ENCODE data around the gene ZBTB42. TPM values are rescaled to one million over a fixed set of nuclear protein-coding genes. Genes with fewer than 3 reads are reported as not detected.
A peak's percentile ranks its signal among the peaks of the same experiment; 100 is the strongest.

The ZBTB42 gene
- polyA plus RNA-seq, 3 donors, result 0.49 to 1.0 (median 0.68) TPM

DNA sequence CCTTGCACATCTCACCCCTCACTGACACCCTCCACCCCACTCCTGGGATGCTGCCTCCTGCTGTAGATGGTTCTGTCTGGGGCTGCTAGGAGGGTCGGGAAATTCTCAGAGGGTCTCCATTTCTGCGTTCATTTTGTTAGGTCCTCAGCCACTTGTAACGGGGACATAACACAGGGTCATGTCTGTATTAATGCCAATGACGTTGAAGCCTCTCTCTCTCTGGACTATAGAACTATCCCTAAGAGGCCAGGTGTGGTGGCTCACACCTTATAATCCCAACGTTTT, 33.3 kb upstream of the ZBTB42 start:
- H3K27ac ChIP-seq (ENCODE audit: low read depth in 1 of 2, low read length in 2 of 2), result no peak overlapping the region
- H3K79me2 ChIP-seq (ENCODE audit: insufficient read depth, low read length), result no peaks in the 10 kb centered on the region
- peaks cover 6% of the 10 kb centered on the region for H3K4me1 Mint-ChIP-seq
- H3K36me3 Mint-ChIP-seq, result peaks cover 29 to 31% of the 10 kb centered on the region in 2 donors
- H3K4me2 ChIP-seq (replicated peaks; ENCODE audit: extremely low read depth, low read length, poor library complexity, severe bottlenecking), result no peak overlapping the region
- H3K4me1 ChIP-seq (ENCODE audit: control insufficient read depth in 1 of 2, insufficient read depth in 2 of 2, low read length in 2 of 2), result peaks cover 0 to 9% of the 10 kb centered on the region in 2 donors
- no peak overlapping the region for H2AFZ ChIP-seq (ENCODE audit: insufficient read depth, low read depth, low read length, poor library complexity, severe bottlenecking)
- intact Hi-C loops (cut with micrococcal nuclease), result no loop called here
- no peaks in the 10 kb centered on the region for H3K27me3 ChIP-seq (ENCODE audit: control insufficient read depth in 2 of 2, insufficient read depth in 2 of 2, low read length in 2 of 2)
- H3K9me3 Mint-ChIP-seq, result peaks cover 2 to 18% (median 12%) of the 10 kb centered on the region in 7 donors
- H3K9ac ChIP-seq (ENCODE audit: insufficient read depth, low read length, poor library complexity, severe bottlenecking), result no peak overlapping the region
- no peaks in the 10 kb centered on the region for H3K27me3 Mint-ChIP-seq (ENCODE audit: low read depth in 3 of 3)
- peaks cover 32% of the 10 kb centered on the region for H4K20me1 ChIP-seq (ENCODE audit: insufficient read depth, low read length)
- WGBS (ENCODE audit: insufficient coverage), result 88% methylated on average over 5 of the region's 5 CpGs
- peaks cover 7 to 11% of the 10 kb centered on the region in 2 donors for H3K9me3 ChIP-seq (replicated peaks in 1 of 2; ENCODE audit: control insufficient read depth in 1 of 2, insufficient read depth in 1 of 2, low read length in 2 of 2)
- peaks cover 20 to 30% of the 10 kb centered on the region in 2 donors for H3K36me3 ChIP-seq (replicated peaks in 1 of 2; ENCODE audit: control insufficient read depth in 1 of 2, insufficient read depth in 2 of 2, low read length in 2 of 2)
- peak overlapping the region in 1 of 7 donors; percentile 6 for H3K27ac Mint-ChIP-seq
- H3K4me3 Mint-ChIP-seq, result no peak overlapping the region
- no peak for DNase-seq
- H3K4me3 ChIP-seq (replicated peaks in 1 of 3; ENCODE audit: low read depth in 2 of 3, low read length in 3 of 3), result no peak overlapping the region
- TF ChIP-seq, protein P1, sequence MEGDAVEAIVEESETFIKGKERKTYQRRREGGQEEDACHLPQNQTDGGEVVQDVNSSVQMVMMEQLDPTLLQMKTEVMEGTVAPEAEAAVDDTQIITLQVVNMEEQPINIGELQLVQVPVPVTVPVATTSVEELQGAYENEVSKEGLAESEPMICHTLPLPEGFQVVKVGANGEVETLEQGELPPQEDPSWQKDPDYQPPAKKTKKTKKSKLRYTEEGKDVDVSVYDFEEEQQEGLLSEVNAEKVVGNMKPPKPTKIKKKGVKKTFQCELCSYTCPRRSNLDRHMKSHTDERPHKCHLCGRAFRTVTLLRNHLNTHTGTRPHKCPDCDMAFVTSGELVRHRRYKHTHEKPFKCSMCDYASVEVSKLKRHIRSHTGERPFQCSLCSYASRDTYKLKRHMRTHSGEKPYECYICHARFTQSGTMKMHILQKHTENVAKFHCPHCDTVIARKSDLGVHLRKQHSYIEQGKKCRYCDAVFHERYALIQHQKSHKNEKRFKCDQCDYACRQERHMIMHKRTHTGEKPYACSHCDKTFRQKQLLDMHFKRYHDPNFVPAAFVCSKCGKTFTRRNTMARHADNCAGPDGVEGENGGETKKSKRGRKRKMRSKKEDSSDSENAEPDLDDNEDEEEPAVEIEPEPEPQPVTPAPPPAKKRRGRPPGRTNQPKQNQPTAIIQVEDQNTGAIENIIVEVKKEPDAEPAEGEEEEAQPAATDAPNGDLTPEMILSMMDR (IDR thresholded peaks at IDR 0.05), result no peak

DNA sequence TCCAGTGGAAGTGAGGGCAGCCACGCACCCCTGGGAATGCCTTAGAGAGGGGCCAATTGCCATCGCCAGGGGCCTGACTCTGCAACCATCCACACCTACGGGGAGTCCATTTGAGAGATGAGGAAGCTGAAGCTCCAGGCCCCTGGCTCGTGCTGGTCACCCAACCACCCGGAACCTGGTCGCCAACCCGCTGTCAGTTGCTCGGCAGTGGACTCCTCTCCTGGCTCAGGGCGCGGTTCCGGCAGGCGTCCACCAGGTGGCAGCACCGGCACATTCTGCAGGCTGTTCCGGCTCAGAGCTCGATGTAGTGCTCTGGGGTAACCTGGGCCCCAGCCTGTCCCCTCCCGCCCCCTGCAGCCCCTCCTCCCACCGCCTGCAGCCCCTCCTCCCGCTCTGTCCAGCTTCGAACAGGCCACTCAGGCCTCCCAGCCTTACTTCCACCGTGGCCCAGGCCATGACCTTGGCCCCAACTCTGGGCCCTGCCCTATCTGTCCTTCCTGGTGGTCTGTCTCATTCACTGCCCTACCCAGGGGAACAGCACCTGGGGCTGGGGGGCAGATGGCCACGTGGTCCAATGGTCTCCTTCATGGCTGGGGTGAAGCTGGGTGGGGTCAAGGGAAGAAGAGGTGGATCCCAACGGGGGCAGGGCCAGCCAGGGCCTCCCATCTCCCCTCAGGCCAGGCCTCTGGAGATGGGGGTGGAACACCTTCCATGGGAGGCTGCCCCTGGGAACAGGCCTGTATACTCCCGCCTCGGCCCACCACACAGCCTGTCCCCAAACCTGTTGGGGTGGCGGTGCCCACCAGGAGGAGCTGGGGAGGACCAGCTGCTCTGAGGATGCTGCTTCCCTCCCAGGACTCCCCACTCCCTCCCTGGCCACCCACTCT, 32.2 kb upstream of the ZBTB42 start:
- peaks cover 7 to 11% of the 10 kb centered on the region in 2 donors for H3K9me3 ChIP-seq (replicated peaks in 1 of 2; ENCODE audit: control insufficient read depth in 1 of 2, insufficient read depth in 1 of 2, low read length in 2 of 2)
- no peak overlapping the region for H2AFZ ChIP-seq (ENCODE audit: insufficient read depth, low read depth, low read length, poor library complexity, severe bottlenecking)
- Mint-ChIP-seq H3K27ac (no peak overlapping the region), H3K27me3 (ENCODE audit: low read depth in 3 of 3) (no peaks in the 10 kb centered on the region), H3K4me1 (peaks cover 6% of the 10 kb centered on the region), H3K36me3 (peaks cover 37 to 40% of the 10 kb centered on the region in 2 donors), H3K4me3 (no peak overlapping the region), H3K9me3 (peaks cover 2 to 25% (median 10%) of the 10 kb centered on the region in 7 donors)
- H3K36me3 ChIP-seq (replicated peaks in 1 of 2; ENCODE audit: control insufficient read depth in 1 of 2, insufficient read depth in 2 of 2, low read length in 2 of 2), result peaks cover 31 to 41% of the 10 kb centered on the region in 2 donors
- peak; percentile 80 to 84 (median 81) for DNase-seq
- H3K4me3 ChIP-seq (replicated peaks in 1 of 3; ENCODE audit: low read depth in 2 of 3, low read length in 3 of 3), result no peak overlapping the region
- H4K20me1 ChIP-seq (ENCODE audit: insufficient read depth, low read length), result peaks cover 37% of the 10 kb centered on the region
- no peaks in the 10 kb centered on the region for H3K27me3 ChIP-seq (ENCODE audit: control insufficient read depth in 2 of 2, insufficient read depth in 2 of 2, low read length in 2 of 2)
- intact Hi-C loops (cut with micrococcal nuclease), result loop anchor here (1.0 to 2.0 kb wide), 2 partner anchors 58 kb away; no protein-coding TSS in a partner anchor
- no peak overlapping the region for H3K27ac ChIP-seq (ENCODE audit: low read depth in 1 of 2, low read length in 2 of 2)
- WGBS (ENCODE audit: insufficient coverage), result 10% methylated on average over 18 of the region's 25 CpGs
- H3K4me2 ChIP-seq (replicated peaks; ENCODE audit: extremely low read depth, low read length, poor library complexity, severe bottlenecking), result peak overlapping the region; percentile 34
- H3K4me1 ChIP-seq (ENCODE audit: control insufficient read depth in 1 of 2, insufficient read depth in 2 of 2, low read length in 2 of 2), result peaks cover 0 to 9% of the 10 kb centered on the region in 2 donors
- no peaks in the 10 kb centered on the region for H3K79me2 ChIP-seq (ENCODE audit: insufficient read depth, low read length)
- TF ChIP-seq, protein P1 (IDR thresholded peaks at IDR 0.05), result peak; percentile 89
- H3K9ac ChIP-seq (ENCODE audit: insufficient read depth, low read length, poor library complexity, severe bottlenecking), result no peak overlapping the region

Data from CD14-positive monocyte (primary cell).